ENCODE measurements around the gene AGAP4. TPM values are rescaled to one million over a fixed set of nuclear protein-coding genes. Genes with fewer than 3 reads are reported as not detected.
A peak's percentile ranks its signal among the peaks of the same experiment; 100 is the strongest.
"Not testable (repeated sequence)": the region's sequence is repeated elsewhere in the genome, so short reads cannot be mapped to it uniquely, and the experiment has no call there.

Gene AGAP4
- total RNA-seq, 5 donors from 2014 or later (not counting 1 experiment from before 2014, with no cell fraction given), result 29.7 to 37.1 (median 35.1) TPM

GRCh38 chr10:45803060-45804010 is 44.0 kb downstream of the AGAP4 start:
- H3K36me3 ChIP-seq (ENCODE audit: control insufficient read depth in 2 of 2, extremely low read depth in 1 of 2, insufficient read depth in 1 of 2, low read length in 1 of 2); H3K9me3 Mint-ChIP-seq; H3K9me3 ChIP-seq; ATAC-seq (replicated peaks in 1 of 4); H3K4me1 Mint-ChIP-seq; H3K4me1 ChIP-seq (ENCODE audit: control insufficient read depth in 1 of 2, extremely low read depth in 1 of 2, insufficient read depth in 2 of 2, low read length in 2 of 2); DNase-seq; H3K27me3 ChIP-seq (replicated peaks in 1 of 2; ENCODE audit: control insufficient read depth in 2 of 2, extremely low read depth in 1 of 2, insufficient read depth in 2 of 2, low read length in 1 of 2); H3K4me3 Mint-ChIP-seq; POLR2A ChIA-PET; H3K27ac Mint-ChIP-seq; CTCF ChIA-PET; H3K4me3 ChIP-seq (ENCODE audit: control insufficient read depth in 1 of 2, extremely low read depth in 1 of 2, low read length in 1 of 2); H3K36me3 Mint-ChIP-seq: not testable (repeated sequence)
- H3K27me3 Mint-ChIP-seq, result peaks cover 2 to 10% of the 10 kb centered on the region in 2 donors
- 92% methylated on average over 5 of the region's 13 CpGs for WGBS (ENCODE audit: insufficient coverage)
- peak overlapping the region; percentile 6 for H3K27ac ChIP-seq (ENCODE audit: low read length)

GRCh38 chr10:45794761-45795160 is 52.5 kb downstream of the AGAP4 start:
- H3K27ac Mint-ChIP-seq; POLR2A ChIA-PET; H3K4me3 ChIP-seq (ENCODE audit: control insufficient read depth in 1 of 2, extremely low read depth in 1 of 2, low read length in 1 of 2); DNase-seq; ATAC-seq (replicated peaks in 1 of 4); H3K4me1 Mint-ChIP-seq; H3K27me3 ChIP-seq (replicated peaks in 1 of 2; ENCODE audit: control insufficient read depth in 2 of 2, extremely low read depth in 1 of 2, insufficient read depth in 2 of 2, low read length in 1 of 2); H3K4me3 Mint-ChIP-seq; H3K9me3 ChIP-seq; H3K36me3 ChIP-seq (ENCODE audit: control insufficient read depth in 2 of 2, extremely low read depth in 1 of 2, insufficient read depth in 1 of 2, low read length in 1 of 2); H3K27ac ChIP-seq (ENCODE audit: low read length); H3K9me3 Mint-ChIP-seq; H3K27me3 Mint-ChIP-seq; CTCF ChIA-PET; H3K4me1 ChIP-seq (ENCODE audit: control insufficient read depth in 1 of 2, extremely low read depth in 1 of 2, insufficient read depth in 2 of 2, low read length in 2 of 2): not testable (repeated sequence)
- 100% methylated on average over 1 of the region's 2 CpGs for WGBS (ENCODE audit: insufficient coverage)
- peaks cover 33% of the 10 kb centered on the region for H3K36me3 Mint-ChIP-seq

GRCh38 chr10:45790694-45791426 is 56.4 kb downstream of the AGAP4 start:
- CTCF ChIA-PET; H3K4me3 ChIP-seq (ENCODE audit: control insufficient read depth in 1 of 2, extremely low read depth in 1 of 2, low read length in 1 of 2); DNase-seq; H3K9me3 ChIP-seq; H3K9me3 Mint-ChIP-seq; H3K27me3 ChIP-seq (replicated peaks in 1 of 2; ENCODE audit: control insufficient read depth in 2 of 2, extremely low read depth in 1 of 2, insufficient read depth in 2 of 2, low read length in 1 of 2); H3K27ac Mint-ChIP-seq; H3K4me3 Mint-ChIP-seq; H3K27ac ChIP-seq (ENCODE audit: low read length); H3K4me1 Mint-ChIP-seq; H3K27me3 Mint-ChIP-seq; ATAC-seq (replicated peaks in 1 of 4); H3K4me1 ChIP-seq (ENCODE audit: control insufficient read depth in 1 of 2, extremely low read depth in 1 of 2, insufficient read depth in 2 of 2, low read length in 2 of 2); POLR2A ChIA-PET: not testable (repeated sequence)
- H3K36me3 ChIP-seq (ENCODE audit: control insufficient read depth in 2 of 2, extremely low read depth in 1 of 2, insufficient read depth in 1 of 2, low read length in 1 of 2), result peaks cover 0 to 10% of the 10 kb centered on the region in 2 donors
- peaks cover 45% of the 10 kb centered on the region for H3K36me3 Mint-ChIP-seq
- WGBS (ENCODE audit: insufficient coverage), result 83% methylated on average over 1 of the region's 6 CpGs

GRCh38 chr10:45789991-45790390 is 57.3 kb downstream of the AGAP4 start:
- H3K4me3 Mint-ChIP-seq; H3K27ac Mint-ChIP-seq; H3K9me3 ChIP-seq; H3K4me1 ChIP-seq (ENCODE audit: control insufficient read depth in 1 of 2, extremely low read depth in 1 of 2, insufficient read depth in 2 of 2, low read length in 2 of 2); DNase-seq; H3K4me3 ChIP-seq (ENCODE audit: control insufficient read depth in 1 of 2, extremely low read depth in 1 of 2, low read length in 1 of 2); ATAC-seq (replicated peaks in 1 of 4); CTCF ChIA-PET; H3K9me3 Mint-ChIP-seq; H3K27me3 Mint-ChIP-seq; H3K4me1 Mint-ChIP-seq; H3K27me3 ChIP-seq (replicated peaks in 1 of 2; ENCODE audit: control insufficient read depth in 2 of 2, extremely low read depth in 1 of 2, insufficient read depth in 2 of 2, low read length in 1 of 2); POLR2A ChIA-PET; H3K27ac ChIP-seq (ENCODE audit: low read length): not testable (repeated sequence)
- H3K36me3 ChIP-seq (ENCODE audit: control insufficient read depth in 2 of 2, extremely low read depth in 1 of 2, insufficient read depth in 1 of 2, low read length in 1 of 2), result peaks cover 0 to 14% of the 10 kb centered on the region in 2 donors
- H3K36me3 Mint-ChIP-seq, result peaks cover 48% of the 10 kb centered on the region
- WGBS (ENCODE audit: insufficient coverage), result 100% methylated on average over 2 of the region's 8 CpGs

GRCh38 chr10:45787212-45787741 is 60.0 kb downstream of the AGAP4 start:
- H3K4me3 Mint-ChIP-seq; H3K9me3 ChIP-seq; CTCF ChIA-PET; H3K9me3 Mint-ChIP-seq; H3K4me1 Mint-ChIP-seq; H3K4me1 ChIP-seq (ENCODE audit: control insufficient read depth in 1 of 2, extremely low read depth in 1 of 2, insufficient read depth in 2 of 2, low read length in 2 of 2); H3K27me3 Mint-ChIP-seq; POLR2A ChIA-PET; H3K27ac Mint-ChIP-seq; H3K4me3 ChIP-seq (ENCODE audit: control insufficient read depth in 1 of 2, extremely low read depth in 1 of 2, low read length in 1 of 2); H3K27me3 ChIP-seq (replicated peaks in 1 of 2; ENCODE audit: control insufficient read depth in 2 of 2, extremely low read depth in 1 of 2, insufficient read depth in 2 of 2, low read length in 1 of 2); DNase-seq; H3K27ac ChIP-seq (ENCODE audit: low read length); ATAC-seq (replicated peaks in 1 of 4): not testable (repeated sequence)
- WGBS (ENCODE audit: insufficient coverage), result no CpG with 5 or more reads among the region's 5 CpGs
- peaks cover 0 to 13% of the 10 kb centered on the region in 2 donors for H3K36me3 ChIP-seq (ENCODE audit: control insufficient read depth in 2 of 2, extremely low read depth in 1 of 2, insufficient read depth in 1 of 2, low read length in 1 of 2)
- peaks cover 42% of the 10 kb centered on the region for H3K36me3 Mint-ChIP-seq

- ATAC-seq (replicated peaks in 1 of 4); H3K9me3 ChIP-seq; CTCF ChIA-PET; H3K27ac ChIP-seq (ENCODE audit: low read length); H3K9me3 Mint-ChIP-seq; H3K27me3 ChIP-seq (replicated peaks in 1 of 2; ENCODE audit: control insufficient read depth in 2 of 2, extremely low read depth in 1 of 2, insufficient read depth in 2 of 2, low read length in 1 of 2); DNase-seq; H3K27me3 Mint-ChIP-seq; POLR2A ChIA-PET; H3K27ac Mint-ChIP-seq; H3K4me3 Mint-ChIP-seq; H3K4me3 ChIP-seq (ENCODE audit: control insufficient read depth in 1 of 2, extremely low read depth in 1 of 2, low read length in 1 of 2); H3K4me1 ChIP-seq (ENCODE audit: control insufficient read depth in 1 of 2, extremely low read depth in 1 of 2, insufficient read depth in 2 of 2, low read length in 2 of 2); H3K4me1 Mint-ChIP-seq: not testable (repeated sequence)
- peaks cover 0 to 13% of the 10 kb centered on the region in 2 donors for H3K36me3 ChIP-seq (ENCODE audit: control insufficient read depth in 2 of 2, extremely low read depth in 1 of 2, insufficient read depth in 1 of 2, low read length in 1 of 2)
- H3K36me3 Mint-ChIP-seq, result peaks cover 38% of the 10 kb centered on the region
- WGBS (ENCODE audit: insufficient coverage), result no CpG with 5 or more reads among the region's 1 CpG
These were observed 61.1 kb downstream of the AGAP4 start for GRCh38 chr10:45786217-45786616.

All from T-cell (primary cell).